Stimulated activated CD8-positive, alpha-beta memory T cell treated with anti-CD3 and anti-CD28 coated beads, Interleukin-15, amount 100 ng/mL, for 48 hours (primary cell): Measurements from ENCODE around the gene HOXB13.

ENCODE experiments used
- DNase-seq, 2 donors: peaks; one replicate each; pipeline ENCODE4 v3.0.0-alpha.2; 2020; ENCODE audit warnings: low read depth in 2 of 2

Gene HOXB13

DNA sequence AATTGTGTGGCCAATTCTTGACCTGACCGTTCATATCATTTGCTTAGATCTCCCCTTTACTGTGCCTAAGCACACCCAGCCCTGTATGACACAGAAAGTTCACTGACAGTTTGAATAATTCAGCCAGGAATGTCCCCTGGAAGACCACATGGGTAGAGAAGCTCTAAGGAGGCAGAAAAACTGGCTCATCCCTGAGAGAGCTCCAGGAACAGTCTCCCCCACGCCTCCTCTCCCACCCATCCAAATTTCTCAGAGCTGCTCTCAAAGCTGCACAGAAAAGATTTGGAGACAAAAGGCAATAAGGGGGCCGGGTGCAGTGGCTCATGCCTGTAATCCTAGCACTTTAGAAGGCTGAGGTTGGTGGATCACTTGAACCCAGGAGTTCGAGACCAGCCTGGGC is 17.4 kb downstream of the HOXB13 start:
- DNase-seq: no peak

DNA sequence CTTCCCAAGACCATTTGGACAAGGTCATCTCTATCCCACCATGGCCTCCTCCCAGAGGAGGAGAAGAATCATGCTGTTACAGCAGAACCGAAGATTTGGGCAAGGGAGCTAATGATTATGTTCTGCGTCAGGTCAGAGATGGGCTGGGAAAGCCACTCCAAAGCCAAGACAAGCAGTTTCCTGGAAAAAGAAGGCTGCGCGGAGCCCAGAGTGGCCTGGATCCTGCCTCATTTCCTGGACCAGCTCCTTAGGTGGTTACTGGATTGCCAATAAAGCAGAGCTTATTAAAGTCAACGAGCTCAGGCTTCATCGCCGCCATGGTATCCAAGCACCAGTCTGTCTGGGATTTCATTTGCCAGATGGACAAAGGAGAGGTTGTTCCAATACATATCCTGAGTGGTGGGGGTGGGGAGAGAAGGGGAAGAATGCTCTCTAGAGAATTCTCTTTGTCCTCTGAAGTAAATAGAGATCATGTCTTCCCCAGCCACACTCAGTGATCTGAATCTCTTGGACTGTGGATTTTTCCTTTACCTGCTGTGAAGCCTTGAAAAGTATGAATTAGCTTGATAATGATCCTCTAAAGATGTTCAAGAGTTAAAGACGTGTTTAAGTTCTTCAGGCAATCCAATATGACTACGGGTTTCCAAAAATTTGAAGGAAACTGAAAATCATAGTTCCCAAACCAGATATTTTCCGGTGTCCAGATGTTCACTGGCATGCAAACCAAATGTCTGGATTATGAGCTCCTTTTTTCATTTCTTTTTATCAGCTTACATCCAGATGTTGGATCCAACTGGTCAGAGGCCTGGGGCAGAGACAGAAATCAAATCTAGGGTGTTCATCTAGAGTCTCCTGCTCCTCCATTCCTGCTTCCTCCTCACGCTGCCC is 23.9 kb downstream of the HOXB13 start:
- no peak for DNase-seq

DNA sequence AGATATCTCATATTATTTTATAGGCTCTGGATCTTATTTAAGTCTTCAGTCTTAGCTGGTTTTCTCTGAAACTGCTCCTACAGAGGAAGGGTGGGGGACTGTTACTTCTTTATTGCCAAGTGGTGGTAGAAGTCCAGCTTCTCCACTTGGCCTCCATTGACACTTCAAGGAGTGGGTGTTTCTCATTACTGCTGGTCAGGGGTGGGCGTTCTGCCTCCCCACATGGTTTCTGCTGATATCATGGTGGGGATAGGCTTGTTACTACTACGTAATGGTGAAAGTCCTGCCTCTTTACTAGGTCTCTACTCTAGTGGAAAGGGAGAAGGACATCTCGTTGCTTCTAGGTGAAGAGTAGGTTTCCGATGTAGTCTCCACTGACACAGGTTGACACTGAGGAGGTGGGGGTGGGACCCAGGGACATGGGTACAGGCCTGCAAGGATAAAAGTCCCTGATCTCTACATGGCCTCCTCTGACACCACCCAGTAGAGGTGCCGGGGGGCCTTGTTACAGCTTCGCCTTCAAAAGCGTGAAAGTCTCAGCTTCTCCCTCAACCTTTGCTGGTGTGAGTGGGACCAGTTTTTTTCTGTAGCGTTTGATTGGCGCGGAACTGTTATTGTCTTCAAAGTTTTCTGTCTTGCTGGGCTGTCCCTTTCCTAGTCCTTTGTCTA is 26.6 kb downstream of the HOXB13 start:
- DNase-seq: no peak

DNA sequence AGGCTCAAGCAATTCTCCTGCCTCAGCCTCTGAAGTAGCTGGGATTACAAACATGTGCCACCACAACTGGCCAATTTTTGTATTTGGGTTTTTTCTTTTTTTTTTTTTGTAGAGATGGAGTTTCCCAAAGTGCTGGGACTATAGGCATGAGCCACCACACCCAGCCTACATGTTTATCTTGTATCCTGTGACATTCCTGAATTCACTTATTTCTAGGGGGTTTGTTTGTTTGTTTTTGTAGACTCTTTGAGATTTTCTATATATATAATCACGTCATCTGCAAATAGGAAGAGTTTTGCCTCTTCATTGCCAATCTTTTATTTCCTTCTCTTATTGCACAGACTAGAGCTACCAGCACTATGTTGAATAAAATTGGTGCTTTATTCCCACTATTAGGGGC is 35.4 kb downstream of the HOXB13 start:
- no peak for DNase-seq

DNA sequence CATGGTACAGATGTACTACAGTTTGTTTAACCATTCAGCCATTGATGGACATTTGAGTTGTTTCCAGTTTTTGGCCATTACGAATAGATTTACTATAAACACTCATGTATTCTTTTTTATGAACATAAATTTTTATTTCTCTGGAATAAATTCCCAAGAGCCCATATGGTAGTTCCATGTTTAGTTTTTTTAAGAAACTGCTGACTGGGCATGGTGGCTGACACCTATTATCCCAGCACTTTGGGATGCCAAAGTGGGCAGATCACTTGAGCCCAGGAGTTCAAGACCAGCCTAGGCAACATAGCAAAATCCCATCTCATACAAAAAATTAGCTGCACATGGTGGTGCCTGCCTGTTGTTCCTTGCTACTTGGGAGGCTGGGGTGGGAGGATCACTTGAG is 36.5 kb downstream of the HOXB13 start:
- no peak for DNase-seq

DNA sequence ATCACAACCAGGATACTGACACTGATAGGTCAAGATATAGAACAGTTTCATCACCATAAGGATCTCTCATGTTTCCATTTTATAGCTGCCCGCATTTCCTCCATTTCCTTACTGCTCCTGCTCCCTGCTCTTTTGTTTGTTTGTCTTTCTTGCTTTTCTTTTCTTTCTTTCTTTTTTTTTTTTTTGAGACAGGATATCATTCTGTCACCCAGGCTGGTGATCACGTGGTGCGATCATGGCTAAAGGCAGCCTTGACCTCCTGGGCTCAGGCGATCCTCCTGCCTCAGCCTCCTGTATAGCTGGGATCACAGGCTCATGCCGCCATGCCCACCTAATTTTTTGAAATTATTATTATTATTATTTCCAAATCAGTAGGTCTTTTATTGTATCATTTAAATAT is 37.9 kb downstream of the HOXB13 start:
- DNase-seq: no peak

DNA sequence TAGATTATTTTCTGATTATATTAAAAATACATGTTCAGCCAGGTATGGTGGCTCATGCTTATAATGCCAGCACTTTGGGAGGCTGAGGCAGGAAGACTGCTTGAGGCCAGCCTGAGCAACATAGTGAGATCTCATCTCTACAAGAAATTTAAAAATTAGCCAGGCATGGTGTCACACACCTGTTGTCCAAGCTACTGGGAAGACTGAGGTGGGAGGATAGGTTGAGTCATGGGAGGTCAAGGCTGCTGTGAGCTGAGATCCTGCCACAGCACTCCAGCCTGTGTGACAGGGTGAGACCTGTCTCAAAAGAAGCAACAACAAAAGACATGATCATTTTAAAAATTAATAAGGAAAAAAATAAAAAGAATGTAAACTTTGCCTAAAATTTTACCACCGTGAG is 46.9 kb downstream of the HOXB13 start:
- no peak for DNase-seq

DNA sequence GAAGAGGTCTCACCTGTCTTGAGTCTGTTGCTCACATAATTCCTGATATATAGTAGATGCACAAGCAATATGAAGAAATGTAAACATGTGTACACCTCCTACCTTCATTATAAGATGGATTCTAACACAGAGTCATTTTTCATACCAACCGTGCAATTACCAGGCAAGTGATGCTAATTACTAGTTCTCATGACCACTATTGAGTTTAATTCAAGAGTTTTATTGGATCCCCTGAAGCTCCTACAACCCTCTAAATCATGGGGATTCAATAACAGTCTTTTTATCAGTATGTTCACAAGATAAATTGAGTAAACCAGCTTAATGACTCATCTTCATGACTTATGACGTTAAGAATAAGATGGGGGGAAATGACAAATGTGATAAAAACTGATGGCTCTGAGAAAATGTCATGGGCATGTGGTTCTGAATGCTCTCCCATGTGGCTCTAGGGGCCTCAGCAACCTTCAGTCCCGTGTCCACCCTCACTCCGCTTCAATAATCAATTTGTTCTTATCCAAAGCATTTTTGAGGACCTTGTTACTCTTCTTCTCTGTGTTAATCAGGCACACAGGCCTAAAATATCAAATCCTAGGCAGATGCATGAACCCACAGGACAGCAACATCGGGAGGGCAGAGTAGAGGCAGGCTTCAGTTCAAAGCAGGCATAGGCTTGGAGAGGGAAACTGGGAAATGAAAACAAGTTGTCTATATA is 49.0 kb downstream of the HOXB13 start:
- no peak for DNase-seq

DNA sequence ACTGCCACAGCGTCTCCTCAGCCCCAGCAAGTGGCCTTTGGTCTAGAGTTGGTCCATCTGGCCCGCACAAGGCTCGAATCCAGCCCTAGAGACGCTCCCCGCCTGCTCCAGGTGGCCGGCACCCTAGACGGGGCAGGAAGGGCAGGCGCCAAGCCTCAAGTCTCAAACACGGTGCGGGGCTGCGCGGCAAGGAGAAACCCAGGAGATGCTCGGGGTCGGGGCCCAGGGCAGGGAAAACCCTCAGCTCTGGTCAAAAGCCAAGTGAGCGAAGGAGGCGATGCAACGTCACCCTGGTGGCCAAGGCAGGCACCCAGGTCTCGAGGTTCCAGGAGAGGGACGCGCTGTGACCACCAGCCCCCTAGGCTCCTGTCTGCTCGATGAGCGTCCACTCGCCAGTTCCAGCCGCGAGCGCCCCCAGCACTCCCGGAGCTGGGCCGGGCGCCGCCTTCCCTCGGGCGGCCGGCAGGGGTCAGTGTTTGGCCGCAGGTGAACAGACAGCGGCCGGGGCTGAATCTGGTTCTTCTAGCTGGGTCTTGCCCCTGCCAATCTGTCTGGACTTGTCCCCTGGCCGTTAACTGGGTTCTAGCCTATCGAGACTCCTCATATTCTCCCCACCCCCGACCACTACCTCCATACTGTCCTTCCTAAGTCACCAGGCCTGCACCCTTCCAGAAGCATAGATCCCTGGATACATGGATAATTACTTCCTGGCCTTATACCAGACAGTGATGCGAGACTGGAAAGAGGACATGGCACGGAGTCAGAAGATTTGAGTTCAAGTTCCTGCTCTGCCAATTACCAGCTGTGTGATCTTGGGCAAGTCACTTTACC is 50.2 kb downstream of the HOXB13 start:
- DNase-seq: peak; percentile 45 to 54

DNA sequence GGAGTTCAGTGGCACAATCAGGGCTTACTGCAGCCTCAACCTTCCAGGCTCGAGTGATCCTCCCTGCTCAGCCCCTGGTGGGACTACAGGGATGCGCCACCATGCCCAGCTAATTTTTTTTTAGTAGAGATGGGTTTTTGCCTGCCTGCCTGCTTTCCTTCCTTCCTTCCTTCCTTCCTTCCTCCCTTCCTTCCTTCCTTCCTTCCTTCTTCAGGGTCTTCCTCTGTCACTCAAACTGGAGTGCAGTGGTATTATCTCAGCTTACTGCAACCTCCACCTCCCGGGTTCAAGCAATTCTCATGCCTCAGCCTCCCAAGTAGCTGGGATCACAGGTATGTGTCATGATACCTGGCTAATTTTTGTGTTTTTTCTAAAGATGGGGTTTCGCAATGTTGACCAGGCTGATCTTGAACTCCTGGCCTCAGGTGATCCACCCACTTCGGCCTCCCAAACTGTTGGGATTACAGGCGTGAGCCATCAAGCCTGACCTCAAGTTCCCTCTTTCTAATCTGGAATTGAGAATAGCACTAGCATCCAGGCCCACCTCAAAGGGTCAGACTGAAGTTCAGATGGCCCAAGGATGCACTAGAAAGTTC is 51.5 kb downstream of the HOXB13 start:
- no peak for DNase-seq
